NCI-H2196 treated with DMSO at 0.1 percent for 48 hours (cell line): ENCODE measurements around the gene ASIP.
"Not testable (repeated sequence)": the region's sequence is repeated elsewhere in the genome, so short reads cannot be mapped to it uniquely, and the experiment has no call there.

Experiments used
- DNase-seq: peaks from one replicate; lab custom pipeline; 2025; ENCODE audit not compliant: unreplicated experiment; lab: John Stamatoyannopoulos, UW

Gene ASIP, protein sequence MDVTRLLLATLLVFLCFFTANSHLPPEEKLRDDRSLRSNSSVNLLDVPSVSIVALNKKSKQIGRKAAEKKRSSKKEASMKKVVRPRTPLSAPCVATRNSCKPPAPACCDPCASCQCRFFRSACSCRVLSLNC

DNA sequence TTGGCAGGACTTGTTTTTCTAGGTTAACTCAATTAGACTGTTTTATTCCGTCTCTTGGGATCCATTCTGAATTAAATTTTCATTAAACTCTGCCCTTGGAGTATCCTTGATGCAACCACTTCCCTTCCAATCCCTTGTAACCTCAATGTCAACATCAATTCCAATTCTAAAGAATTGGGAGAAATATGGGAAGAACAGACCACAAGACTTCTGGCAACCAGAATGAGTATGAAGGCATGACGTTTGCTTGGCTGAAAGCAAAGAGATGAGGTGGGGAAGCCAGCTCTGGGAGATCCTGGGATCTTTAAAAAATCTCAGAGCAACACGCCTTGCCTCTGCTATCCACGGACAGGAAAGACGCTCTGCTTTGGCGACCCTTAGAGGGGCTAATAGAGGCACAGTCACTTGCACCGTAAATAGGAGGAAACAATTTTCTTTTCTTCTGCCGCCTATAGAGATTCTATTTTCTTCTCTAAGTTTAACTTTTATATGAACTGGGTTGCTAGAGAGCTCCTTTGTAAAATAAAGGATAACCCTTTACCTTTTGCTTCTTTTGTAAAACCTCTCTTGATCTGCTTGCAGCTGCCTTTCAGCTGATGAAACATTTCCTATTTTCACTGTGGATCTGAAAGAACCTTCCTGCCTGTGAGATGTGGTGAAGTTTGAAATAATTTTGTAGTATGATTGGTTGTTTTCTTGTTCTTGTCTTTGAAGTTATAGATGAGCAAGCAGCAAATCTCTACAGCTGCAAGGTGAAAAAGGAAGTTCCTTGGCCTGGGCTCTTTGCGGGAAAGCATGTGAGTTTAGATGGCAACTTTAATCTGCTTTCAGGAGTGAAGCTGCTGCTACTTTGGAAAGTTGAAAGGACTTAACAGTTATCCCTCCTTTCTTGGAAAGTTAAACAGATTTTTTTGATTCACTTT, at the start of gene ASIP:
Gene ASIP (plus strand): TSS at position 731 of the 923 bp plus-strand sequence. CDS start 18,952 bp downstream, outside the sequence.
- DNase-seq, result no peak

DNA sequence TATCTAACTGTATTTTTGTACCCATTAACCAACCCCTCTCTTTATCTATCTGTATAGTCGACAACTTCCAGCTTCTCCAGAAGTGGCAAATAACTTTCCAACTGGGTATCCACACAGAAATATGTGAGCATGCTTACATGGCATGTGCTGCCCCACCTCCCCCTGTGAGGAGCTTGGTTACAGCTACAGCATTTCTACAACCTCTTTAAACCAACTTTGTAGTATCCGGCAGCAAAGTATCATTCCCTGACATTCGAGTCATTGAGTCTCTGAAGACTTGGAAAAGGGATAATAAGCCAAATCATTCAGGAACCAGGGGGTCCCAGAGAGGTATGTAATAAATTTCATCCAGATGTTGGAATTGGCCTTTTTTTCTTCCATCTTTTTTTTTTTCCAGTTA, 48.2 kb upstream of the ASIP start:
- DNase-seq, result no peak

DNA sequence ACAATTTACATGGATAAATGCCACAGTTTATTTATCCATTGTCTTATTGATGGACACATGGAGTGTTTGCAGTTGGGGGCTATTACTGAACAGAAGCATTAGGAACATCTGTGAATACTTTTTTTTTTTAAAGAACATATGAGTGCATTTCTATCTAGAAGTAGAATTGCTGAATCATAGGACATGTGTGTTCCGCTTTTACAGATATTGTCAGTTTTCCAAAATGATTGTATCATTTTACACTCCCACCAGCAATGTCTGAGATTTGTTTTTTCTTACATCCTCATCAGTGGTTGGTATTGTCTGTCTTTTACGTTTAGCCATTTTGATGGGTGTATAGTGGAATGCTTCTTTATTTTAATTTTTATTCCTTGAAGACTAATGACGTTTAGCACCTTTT, 42.0 kb upstream of the ASIP start:
- DNase-seq, result no peak

DNA sequence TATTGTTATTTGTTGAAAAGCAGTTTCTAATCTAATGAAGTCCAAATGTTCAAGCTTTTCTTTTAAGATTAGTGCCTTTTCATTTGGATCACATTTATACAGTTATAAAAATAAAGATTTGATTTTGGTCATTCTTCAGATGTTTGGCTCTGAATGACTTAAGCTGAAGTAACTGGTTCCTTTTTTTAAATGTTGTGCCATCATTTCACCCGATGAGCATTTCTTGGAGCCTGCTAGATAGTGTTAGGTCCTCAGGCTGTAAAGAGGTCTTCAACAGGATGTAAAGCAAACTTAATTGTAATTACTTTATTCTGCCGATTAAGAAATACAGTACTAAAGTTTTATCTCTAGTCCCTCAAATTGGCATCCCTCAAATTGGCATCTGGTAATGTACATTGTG, 41.2 kb upstream of the ASIP start:
- DNase-seq, result no peak

DNA sequence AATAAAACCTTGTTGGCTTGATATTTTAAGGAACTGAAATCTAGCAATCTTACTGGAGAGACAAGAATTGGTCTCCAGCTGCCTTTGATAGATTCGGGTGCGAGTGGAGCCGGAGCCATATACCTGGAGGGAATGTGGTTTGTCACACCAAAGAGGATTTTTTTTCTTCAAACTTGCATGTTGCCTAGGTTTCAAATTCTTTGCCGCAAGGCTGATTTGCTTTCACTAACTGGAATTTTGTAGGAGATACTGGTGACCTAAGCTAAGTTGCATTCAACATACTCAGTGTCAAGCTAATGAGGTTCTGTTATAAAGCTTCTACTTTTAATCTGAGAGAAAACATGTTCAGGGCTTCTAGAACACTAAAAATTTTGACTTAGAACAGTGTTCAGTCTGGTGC, 39.7 kb upstream of the ASIP start:
- no peak for DNase-seq

DNA sequence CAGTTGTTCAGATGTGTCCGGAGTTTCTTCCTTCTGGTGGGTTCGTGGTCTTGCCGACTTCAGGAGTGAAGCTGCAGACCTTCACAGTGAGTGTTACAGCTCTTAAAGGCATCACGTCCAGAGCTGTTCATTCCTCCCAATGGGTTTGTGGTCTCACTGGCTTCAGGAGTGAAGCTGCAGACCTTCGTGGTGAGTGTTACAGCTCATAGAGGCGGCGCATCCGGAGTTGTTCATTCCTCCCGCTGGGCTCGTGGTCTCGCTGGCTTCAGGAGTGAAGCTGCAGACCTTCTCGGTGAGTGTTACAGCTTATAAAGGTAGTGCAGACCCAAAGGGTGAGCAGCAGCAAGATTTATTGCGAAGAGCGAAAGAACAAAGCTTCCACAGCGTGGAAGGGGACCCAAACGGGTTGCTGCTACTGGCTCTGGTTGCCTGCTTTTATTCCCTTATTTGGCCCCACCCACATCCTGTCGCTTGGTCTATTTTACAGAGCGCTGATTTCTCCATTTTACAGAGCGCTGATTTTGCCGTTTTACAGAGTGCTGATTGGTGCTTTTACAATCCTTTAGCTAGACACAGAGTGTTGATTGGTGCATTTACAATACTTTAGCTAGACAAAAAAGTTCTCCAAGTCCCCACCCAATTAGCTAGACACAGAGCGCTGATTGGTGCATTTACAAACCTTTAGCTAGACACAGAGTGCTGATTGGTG, 35.9 kb upstream of the ASIP start:
- not testable (repeated sequence) for DNase-seq

DNA sequence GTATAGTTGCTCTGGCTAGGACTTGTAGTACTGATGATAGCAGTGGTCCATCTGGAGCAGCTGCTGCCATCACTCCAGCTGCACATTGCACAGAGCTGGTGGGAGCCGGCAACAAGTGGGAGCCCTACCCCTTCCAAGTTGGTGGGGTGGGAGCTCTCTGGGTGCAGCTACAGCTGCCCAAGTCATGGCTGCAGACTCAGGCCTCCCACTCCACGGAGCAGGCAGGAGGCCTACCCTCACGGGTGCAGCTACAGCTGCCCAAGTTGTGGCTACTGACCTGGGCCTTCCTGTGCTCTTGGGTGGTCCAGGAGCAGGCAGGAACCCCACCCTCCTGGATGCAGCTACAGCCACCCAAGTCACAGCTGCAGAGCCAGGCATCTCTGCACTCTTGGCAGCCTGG, 32.1 kb upstream of the ASIP start:
- DNase-seq, result no peak

DNA sequence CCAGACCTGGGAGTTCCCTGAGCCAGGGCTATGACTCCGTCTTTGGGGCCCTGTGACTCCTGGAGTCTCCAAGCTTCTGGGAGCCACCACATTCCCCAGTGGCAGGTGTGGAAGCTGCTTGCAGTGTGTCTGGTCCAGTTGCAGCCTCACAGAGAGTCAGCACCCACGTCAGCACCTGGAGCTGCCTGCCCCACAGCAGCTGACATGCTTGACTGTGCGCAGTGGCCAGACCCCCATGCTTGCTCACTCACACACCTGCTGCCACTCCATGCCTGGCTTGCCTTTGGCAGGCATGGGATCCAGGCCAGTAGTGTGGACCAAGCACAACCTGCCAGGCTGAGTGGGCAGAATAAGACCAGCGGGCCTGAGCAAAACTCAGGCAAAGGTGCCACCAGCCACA, 31.0 kb upstream of the ASIP start:
- DNase-seq, result no peak

DNA sequence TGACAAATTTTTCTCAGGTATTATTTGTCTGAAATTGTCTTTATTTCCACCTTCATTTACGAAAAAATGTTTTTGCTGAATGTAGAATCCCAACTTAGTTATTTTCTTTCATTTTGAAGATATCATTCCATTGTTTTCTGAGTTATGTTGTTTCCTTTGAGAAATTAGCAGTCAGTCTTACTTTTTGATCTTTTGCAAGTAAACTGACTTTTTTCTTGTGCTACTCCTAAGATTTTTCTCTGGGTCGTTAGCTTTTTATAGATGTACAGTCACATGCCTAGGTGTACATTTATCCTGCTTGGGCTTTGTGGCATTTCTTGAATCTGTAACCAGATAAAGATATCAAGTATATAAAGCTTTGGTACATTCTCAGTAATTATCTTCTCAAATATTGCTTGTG, 29.6 kb upstream of the ASIP start:
- no peak for DNase-seq

DNA sequence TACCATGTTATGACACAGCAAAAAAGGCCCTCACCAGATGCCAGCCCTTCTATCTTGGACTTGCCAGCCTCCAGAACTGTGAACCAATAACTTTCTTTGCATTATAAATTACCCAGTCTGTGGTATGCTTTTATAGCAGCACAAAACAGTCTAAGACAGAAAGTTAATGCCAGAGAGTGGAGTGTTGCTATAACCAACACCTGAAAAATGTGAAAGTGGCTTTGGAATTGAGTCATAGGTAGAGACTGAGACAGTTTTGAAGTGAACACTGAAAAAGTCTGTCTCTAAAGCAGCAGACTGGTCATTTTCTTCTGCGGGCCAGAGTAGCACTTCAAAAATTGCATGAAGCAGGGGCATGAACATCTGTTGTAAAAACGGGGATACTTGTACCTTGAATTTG, 28.0 kb upstream of the ASIP start:
- no peak for DNase-seq

DNA sequence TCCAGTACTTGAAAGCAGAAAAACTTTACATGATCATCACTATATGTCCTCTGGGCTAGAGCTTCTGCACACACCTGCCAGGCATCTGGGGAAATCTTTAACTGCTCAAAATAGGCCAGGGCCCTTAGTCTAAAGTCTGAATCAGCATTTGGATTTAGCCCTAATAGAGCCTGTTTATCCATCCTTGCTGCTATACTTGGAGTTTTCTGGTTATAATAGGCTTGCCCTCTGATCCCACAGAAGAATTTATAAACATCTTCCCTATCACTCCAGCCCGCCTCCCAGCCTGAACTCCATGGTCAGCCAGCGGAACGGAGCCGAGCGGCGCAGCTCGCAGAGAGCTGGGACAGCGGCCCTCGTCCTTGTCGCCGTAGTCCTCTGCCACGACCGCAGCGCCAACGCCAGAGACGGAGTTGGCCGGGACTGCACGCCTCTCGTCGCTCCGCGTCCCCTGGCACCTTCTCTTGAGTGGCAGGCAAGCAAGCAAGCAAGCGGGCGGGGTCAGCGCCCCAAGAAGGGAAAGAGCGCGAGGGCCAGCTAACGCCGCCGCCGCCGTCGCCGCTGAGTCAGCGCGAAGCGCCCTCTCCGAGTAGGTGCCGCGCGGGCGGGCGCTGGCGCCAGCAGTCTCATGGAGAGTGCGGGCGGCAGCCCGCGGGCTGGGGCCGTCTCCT, 25.4 kb upstream of the ASIP start:
- DNase-seq, result peak; percentile 81

DNA sequence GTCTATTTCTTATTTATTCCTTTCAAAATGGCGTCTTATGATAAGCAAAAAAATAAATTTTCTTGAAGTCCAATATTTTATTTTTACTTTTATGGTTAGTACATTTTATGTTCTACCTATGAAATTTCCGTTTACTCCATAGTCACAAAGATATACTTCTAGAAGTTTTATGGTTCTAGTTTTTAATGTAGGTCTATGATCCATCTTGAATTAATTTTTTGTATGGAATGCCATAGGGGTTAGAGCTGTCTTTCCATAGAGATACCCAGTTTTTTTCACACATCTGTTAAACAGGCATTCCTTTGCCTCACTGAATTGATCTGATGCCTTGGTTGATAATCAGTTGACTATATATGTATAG, 24.9 kb upstream of the ASIP start:
- no peak for DNase-seq

DNA sequence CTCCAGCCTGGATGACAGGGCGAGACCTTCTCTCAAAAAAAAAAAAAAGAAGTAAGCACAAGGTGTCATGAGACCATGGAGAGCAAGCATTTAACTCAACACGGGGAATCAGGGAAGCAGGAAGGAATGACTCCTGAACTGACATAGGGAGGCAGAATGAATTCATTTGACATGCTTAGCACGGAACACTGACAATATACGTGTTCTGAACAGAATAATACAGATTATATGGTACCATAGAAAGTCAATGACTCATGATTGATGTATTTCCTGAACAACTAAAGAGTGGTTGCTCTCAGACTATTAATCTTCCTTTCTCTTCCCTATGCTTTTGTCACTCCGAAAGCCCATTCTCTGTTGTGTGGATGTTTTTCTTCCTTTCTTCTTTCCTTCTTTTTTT, 20.7 kb upstream of the ASIP start:
- DNase-seq, result no peak

DNA sequence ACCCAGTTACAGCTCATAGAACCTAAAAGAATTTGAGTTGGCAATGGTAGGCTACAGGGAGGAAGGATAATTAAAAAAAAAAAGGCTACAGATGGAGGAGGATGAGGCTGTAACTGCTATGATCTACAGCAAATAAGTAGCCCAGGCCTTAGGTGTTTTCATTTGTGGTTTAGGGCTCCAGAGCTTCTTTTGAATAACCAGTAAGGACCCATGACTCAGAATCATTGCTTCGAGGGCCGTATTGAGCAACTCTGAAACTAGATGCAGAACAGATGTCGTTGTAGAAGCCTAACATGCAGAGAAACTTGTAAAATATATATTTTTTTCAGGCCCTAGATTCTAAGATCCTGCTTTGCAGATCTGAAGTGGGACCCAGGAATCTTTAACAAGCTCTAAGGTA, 19.0 kb upstream of the ASIP start:
- DNase-seq, result no peak

DNA sequence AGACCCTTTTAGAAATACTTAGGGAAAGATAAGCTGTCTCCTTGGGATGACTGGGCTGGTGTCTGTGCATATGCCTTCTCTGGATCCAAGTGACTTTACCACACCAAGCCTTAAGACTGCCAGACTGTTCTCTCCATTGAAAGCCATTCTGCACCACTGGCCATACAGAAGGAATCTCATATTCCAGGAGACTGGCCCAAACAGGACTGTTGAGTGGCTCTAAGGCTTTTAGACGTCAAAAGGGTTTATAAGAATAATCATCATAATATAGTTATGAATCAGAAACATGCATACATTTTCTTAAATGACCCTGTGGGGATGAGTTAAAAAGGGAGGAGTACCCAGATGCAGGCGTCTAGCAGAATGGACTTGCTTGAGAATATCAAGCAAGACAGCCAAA, 17.0 kb upstream of the ASIP start:
- DNase-seq, result not testable (repeated sequence)

DNA sequence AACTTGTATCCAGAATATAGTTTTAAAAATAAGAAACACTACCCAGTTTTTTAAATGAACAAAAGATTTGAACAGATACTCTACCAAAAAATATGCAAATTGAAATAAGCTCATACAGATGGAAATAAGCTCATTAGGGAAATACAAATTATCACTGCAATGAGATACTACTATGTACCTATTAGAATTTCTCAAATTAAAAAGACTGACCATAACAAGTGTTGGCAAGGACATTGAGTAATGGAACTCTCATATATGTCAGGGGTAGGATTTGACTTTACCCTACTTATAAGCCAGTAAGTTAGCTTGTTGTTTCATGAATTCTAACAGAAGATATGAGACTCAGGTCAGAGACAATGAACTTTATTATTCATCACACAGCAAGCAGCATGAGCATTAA, 9.6 kb upstream of the ASIP start:
- DNase-seq, result no peak

DNA sequence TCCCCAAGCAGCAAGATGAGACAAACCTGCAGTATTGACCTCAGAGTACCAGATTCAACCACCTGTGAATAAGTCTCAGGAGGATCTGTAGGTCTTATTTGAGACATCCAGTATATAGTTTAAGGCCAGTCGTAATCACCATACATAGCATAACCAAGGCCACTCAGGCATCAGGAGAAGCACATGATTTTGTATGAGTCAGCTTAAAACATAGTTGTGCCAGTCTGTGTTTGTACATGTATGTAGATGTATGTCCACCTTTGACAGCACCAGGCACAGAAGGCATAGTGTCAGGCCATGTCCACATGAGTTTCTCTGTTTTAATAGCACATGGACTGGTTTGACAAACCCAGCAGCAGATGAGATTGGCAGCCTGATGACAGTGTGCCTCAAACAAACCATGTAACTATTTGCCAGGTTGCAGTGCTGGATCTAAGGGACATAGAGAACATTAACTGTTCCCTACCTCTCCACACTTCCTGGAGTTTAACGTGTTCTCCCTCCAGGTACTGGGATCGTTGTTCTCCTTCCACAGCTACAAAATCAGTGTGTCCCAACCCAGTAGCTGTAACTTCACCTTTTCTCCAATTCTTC, 8.6 kb upstream of the ASIP start:
- no peak for DNase-seq

DNA sequence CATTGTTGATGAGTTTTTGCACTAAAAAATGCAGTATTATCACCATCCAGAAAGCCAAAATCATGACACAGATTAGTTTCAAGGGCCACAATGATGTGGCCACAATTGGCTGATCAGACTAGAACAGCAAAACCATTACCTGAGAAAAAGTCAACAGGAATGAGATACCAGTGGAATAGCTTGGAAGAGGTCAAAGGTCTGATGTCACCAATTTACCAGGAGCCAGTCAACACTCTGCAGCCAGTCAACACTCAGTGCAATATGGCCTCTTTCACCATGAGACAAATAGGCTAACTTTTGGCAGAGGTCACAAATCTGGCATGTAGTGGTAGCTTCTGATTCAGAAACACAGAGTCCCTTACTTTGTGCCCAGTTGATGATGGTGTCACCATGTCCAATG, 7.5 kb upstream of the ASIP start:
- DNase-seq, result no peak

DNA sequence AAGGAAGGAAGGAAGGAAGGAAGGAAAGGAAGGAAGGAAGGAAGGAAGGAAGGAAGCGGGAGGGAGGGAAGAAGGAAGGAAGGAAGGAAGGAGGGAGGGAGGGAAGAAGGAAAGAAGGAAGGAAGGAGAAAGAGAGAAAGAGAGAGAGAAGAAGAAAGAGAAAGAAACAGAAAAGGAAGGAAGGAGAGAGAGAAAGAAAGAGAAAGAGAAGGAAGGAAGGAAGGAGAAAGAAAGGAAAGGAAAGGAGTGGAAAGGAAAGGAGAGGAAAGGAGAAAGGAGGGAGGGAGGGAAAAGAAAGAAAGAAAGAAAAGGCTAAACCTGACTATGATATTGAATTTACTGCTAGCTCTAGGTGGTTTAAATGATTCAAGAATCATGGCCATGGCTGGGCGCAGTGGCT, 5.3 kb upstream of the ASIP start:
- DNase-seq, result no peak

DNA sequence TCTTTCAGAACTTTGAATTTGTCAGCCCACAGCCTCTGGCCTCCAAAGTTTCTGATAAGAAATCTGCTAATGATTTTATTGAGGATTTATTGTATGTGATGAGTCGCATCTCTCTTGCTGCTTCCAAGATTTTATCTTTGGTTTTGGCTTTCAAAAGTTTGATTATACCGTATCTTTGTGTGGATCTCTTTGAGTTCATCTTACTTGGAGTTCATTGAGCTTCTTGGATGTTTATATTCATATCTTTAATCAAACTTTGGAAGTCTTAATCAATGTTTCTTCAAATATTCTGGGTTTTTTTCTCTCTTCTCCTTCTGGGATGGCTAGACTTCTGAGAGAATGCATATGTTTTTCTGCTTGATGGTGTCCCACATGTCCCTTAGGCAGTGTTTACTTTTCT, 3.3 kb upstream of the ASIP start:
- no peak for DNase-seq

DNA sequence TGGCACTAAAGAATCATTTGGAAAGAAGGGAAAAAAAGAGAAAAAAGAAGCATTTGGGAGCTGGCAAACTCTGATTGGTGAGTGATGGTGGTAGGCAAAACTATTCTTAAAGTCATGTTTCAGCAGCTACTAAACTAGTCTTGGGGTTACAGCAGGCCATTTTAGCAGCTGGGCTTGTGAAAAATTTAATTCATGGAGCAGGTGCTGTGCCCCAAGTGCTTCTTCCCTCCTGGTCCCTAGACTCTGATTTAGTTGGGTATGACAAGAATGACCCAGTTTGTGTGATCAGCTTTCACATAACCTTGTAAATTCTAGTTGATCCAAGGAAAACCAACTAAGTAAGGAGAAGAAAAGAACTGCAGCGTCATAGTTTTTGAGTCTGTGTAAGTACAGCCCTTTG, 1.1 kb upstream of the ASIP start:
- DNase-seq, result no peak
